Skeletal muscle cell (primary cell): ENCODE data around the gene CTNNBIP1.
"Not testable (repeated sequence)": the region's sequence is repeated elsewhere in the genome, so short reads cannot be mapped to it uniquely, and the experiment has no call there.

Source experiments
- DNase-seq: peaks from one replicate; pipeline ENCODE4 v3.0.0-alpha.2; 2010; ENCODE audit warnings: low read depth
- H3K4me3 ChIP-seq: 2 replicates; pipeline ENCODE4 v1.5.1; 2011; ENCODE audit warnings: low read depth, mild to moderate bottlenecking, control low read depth, low read length, moderate library complexity

The CTNNBIP1 gene

DNA sequence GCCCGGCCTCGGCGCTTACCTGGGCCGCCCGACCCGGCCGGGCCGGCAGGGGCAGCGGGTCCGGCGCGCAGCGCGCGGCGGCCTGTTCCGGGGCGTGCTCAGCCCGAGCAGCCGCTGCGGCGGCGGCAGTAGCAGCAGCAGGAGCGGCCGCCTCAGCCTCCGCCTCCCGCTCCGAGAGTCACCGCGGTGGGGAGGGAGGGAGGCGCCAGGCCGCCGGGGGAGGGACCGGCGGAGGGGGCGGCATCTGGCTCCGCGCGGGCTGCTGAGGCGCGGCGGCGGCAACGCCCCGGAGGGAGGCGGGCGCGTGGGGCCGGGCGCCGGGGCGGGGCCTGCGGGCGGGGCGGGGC is at the start of gene CTNNBIP1:
Gene CTNNBIP1, minus strand, starts transcription at position 194 of the 347 bp plus-strand sequence. CDS start 38,205 bp downstream, outside the sequence.
- no peak for DNase-seq
- H3K4me3 ChIP-seq: peak within 1 kb of the TSS; percentile 76

DNA sequence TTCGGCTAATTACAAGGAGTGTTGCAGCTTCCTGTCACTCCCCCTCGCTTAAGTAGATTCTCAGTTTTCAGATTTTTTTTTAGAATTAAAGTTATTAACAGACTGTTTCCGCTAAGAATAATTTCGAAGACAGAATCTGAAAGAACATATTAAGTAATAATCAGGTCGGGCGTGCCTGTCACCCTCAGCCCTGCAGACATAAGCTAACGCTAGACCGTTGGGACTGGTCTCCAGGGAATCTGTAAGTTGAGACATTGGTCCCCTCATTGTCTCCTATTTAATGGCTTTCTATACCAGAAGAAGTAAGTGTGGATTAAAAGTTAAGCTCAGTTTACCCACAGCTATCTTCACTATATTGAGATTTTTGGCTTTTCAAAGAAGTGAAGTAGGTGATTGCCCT is 47.7 kb upstream of the CTNNBIP1 start:
- H3K4me3 ChIP-seq: no peak overlapping the region
- no peak for DNase-seq

- H3K4me3 ChIP-seq: no peak overlapping the region
- DNase-seq: no peak
Observed at GRCh38 chr1:9946315-9946714, 36.2 kb upstream of the CTNNBIP1 start.

- H3K4me3 ChIP-seq: peak within 1 kb of the TSS; percentile 78
- peak; percentile 82 for DNase-seq
Observed at GRCh38 chr1:9942939-9943788, 33.1 kb upstream of the CTNNBIP1 start, which contains the start of the genes LZIC and NMNAT1. LZIC (minus strand) TSS chr1:9943391; CDS start chr1:9936619, 6,772 bp downstream. NMNAT1 (plus strand) TSS chr1:9943475; CDS start chr1:9972074, 28,599 bp downstream.

GRCh38 chr1:9942399-9942938 is 32.4 kb upstream of the CTNNBIP1 start:
- peak overlapping the region; percentile 78 for H3K4me3 ChIP-seq
- no peak for DNase-seq

GRCh38 chr1:9929431-9930385 is 19.6 kb upstream of the CTNNBIP1 start:
- H3K4me3 ChIP-seq: no peak overlapping the region
- DNase-seq: no peak

DNA sequence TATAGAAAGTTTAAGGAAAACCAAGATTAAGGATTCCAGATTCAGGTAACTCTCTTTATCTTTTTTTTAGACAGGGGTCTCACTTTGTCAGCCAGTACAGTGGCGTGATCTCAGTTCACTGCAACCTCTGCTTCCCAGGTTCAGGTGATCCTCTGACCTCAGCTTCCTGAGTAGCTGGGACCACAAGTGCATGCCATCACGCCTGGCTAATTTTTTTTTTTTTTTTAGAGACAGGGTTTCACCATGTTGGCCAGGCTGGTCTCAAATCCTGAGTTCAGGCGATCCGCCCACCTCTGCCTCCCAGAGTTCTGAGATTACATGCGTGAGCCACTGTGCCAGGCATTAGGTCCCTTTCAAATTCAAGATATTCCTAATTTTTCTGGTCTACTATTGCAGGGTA is 17.2 kb upstream of the CTNNBIP1 start:
- no peak overlapping the region for H3K4me3 ChIP-seq
- DNase-seq: no peak

DNA sequence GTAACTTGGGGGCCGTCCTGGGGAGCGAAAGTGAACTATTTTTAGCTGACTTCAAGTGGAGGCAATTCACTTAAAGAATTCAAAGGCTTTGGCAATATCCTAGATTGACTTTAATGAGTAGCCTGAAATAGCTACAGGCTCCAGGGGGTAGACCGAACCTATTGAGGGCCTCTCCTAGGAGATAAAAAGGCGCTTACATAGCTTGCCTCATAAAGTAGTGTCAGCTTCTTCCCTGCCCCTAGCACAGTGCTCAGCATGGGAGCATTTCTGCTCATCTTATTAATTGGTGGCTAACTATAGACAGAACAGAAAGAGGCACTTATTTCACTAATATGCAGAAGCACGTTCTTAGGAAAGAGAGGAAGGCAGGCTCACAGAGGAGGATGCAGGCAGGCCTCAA is 12.3 kb upstream of the CTNNBIP1 start:
- H3K4me3 ChIP-seq: no peak overlapping the region
- DNase-seq: no peak

GRCh38 chr1:9920606-9921005 is 10.5 kb upstream of the CTNNBIP1 start:
- no peak for DNase-seq

DNA sequence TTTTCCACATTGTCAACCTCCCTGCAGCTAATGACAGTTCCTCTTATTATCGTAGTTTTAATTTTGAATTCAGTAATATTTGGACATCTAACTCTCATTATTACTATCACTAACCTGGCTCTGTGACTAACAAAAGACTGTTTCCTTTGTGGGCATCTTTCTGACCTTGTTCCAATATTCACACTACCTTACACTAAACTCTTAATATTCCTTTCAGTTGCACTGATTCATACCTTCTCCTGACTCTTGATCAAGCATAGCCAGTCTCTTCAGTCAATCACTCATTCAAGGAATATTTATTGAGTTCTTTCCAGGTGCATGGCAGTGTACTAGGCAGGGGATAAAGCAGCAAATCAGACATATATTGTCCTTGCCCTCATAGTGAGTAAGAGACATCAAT is 7.8 kb upstream of the CTNNBIP1 start:
- no peak for DNase-seq

More at GRCh38 chr1:9920606-9921005, 10.5 kb upstream of the CTNNBIP1 start:
- H3K4me3 ChIP-seq: no peak overlapping the region

DNA sequence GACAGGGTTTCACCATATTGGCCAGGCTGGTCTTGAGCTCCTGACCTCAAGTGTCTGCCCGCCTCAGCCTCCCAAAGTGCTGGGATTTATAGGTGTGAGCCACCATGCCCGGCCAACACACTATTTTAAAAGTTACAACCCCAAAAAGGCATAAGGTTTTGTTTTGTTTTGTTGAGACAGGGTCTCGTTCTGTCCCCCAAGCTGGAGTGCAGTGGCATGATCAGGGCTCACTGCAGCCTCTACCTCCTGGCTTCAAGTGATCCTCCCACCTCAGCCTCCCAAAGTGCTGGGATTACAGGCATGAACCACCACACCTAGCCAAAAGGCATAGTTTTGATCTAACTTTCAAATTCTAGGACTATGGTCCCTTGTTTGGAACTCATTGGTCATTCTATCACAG is 7.4 kb upstream of the CTNNBIP1 start:
- H3K4me3 ChIP-seq, DNase-seq: not testable (repeated sequence)

More for the DNA sequence above, 7.8 kb upstream of the CTNNBIP1 start:
- H3K4me3 ChIP-seq: no peak overlapping the region

GRCh38 chr1:9916452-9916851 is 6.4 kb upstream of the CTNNBIP1 start:
- H3K4me3 ChIP-seq: no peak overlapping the region
- DNase-seq: no peak

- H3K4me3 ChIP-seq: no peak overlapping the region
- DNase-seq: no peak
Observed at GRCh38 chr1:9914610-9914937, 4.5 kb upstream of the CTNNBIP1 start.

DNA sequence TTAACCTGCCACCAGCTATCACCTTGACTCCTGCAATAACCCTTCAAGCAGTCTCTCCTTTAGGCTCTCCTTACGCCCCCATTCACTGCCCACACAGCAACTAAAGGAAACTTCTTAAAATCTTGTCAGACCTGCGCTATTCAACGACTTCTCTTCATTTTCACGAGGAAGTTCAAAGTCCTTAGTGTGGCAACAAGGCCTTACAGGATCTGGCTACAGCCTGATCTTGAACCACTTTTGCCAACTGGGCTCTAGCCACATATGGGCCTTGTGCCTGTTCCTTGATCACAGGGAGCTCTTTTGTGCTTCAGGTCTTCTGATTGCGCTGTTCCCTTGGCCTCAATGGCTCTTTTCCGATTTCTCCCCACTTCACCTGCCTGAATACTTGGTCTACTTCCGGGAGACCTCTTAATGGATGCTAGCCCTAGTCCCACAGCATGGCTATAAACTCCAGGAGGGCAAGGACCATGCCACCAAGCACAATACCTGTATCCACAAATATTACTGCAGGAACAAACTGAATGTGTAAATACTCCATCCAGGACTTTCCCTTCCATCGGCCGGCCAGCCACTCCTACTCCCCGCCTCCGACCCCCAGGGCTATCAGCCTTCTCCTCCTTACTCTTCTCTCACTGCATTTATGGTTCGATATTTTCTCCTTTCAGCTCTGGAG is 2.3 kb upstream of the CTNNBIP1 start:
- H3K4me3 ChIP-seq: no peak overlapping the region
- no peak for DNase-seq

- peak; percentile 98 for DNase-seq
- peak overlapping the region; percentile 55 for H3K4me3 ChIP-seq
Observed at GRCh38 chr1:9910423-9911178, 532 bp upstream of the CTNNBIP1 start.

- DNase-seq: no peak
- peak overlapping the region; percentile 76 for H3K4me3 ChIP-seq
Observed at GRCh38 chr1:9909234-9910046, 629 bp downstream of the CTNNBIP1 start.

DNA sequence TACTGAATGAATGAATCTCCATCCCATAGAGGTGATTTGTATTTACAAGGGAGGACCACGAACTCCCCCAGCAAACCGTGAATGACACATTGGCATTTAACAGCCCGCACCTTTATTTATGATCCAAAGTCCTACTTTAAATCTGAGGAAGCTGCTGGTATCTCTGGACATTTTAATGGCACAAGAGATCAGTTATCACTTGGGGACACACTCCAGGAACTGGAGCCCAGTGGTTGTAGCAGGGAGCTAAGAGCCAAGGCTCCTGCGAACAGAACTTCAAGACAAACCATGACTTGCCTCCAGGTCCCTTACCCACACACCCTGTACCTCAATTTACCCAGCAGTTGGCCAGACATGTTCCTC is 1.2 kb downstream of the CTNNBIP1 start:
- DNase-seq: no peak
- H3K4me3 ChIP-seq: peak overlapping the region; percentile 76

- no peak for DNase-seq
- no peak overlapping the region for H3K4me3 ChIP-seq
Observed at GRCh38 chr1:9907441-9907840, 2.6 kb downstream of the CTNNBIP1 start.
